CD14-positive monocyte (primary cell): ENCODE results near the gene ABCC3. TPM values are rescaled to one million over a fixed set of nuclear protein-coding genes. Genes with fewer than 3 reads are reported as not detected.

ENCODE experiments used
- DNase-seq, 3 donors: peaks; one replicate each; pipeline ENCODE4 v3.0.0-alpha.2; 2011 to 2022
- H2AFZ ChIP-seq: 2 replicates; pipeline ENCODE4 v1.6.0; 2012; ENCODE audit warnings: mild to moderate bottlenecking, low read depth, low read length, inconsistent platforms; ENCODE audit not compliant: insufficient read depth, poor library complexity, severe bottlenecking
- H3K27ac ChIP-seq, 2 donors: 1 replicate in 1 of 2; 2 replicates in 1 of 2; pipeline ENCODE4 v1.5.1; 2012 to 2013; ENCODE audit warnings: low read length in 2 of 2, control low read depth in 1 of 2, inconsistent platforms in 1 of 2, low read depth in 1 of 2, mild to moderate bottlenecking in 1 of 2
- H3K27me3 ChIP-seq, 2 donors: one replicate each; pipeline versions ENCODE4 v1.6.0 to v1.6.1; 2011 to 2013; ENCODE audit warnings: low read length in 2 of 2; ENCODE audit not compliant: control insufficient read depth in 2 of 2, insufficient read depth in 2 of 2
- H3K36me3 ChIP-seq, 2 donors: replicated peaks in 1 of 2; 1 replicate in 1 of 2; 2 replicates in 1 of 2; pipeline versions ENCODE4 v1.5.1 to v1.6.1; 2012 to 2013; ENCODE audit warnings: low read length in 2 of 2, control low read depth in 1 of 2, inconsistent platforms in 1 of 2, mild to moderate bottlenecking in 1 of 2; ENCODE audit not compliant: insufficient read depth in 2 of 2, control insufficient read depth in 1 of 2
- H3K4me1 ChIP-seq, 2 donors: 1 replicate in 1 of 2; 2 replicates in 1 of 2; pipeline versions ENCODE4 v1.5.1 to v1.6.1; 2012 to 2013; ENCODE audit warnings: low read length in 2 of 2, control low read depth in 1 of 2, inconsistent platforms in 1 of 2, mild to moderate bottlenecking in 1 of 2, moderate library complexity in 1 of 2; ENCODE audit not compliant: insufficient read depth in 2 of 2, control insufficient read depth in 1 of 2
- H3K4me2 ChIP-seq: replicated peaks from 2 replicates; pipeline ENCODE3; 2012; ENCODE audit warnings: low read length, moderate library complexity, mild to moderate bottlenecking; ENCODE audit not compliant: poor library complexity, severe bottlenecking; ENCODE audit errors: extremely low read depth
- H3K4me3 ChIP-seq, 3 experiments: fragments of 200-600 bp in 1 of 3; sonication (generic) in 1 of 3; replicated peaks in 1 of 3; 1 replicate in 2 of 3; 2 replicates in 1 of 3; pipeline ENCODE4 v1.5.1; 2011 to 2013; ENCODE audit warnings: low read length in 3 of 3, mild to moderate bottlenecking in 3 of 3, control low read depth in 2 of 3, low read depth in 2 of 3, inconsistent platforms in 1 of 3, moderate library complexity in 1 of 3
- H3K79me2 ChIP-seq: 2 replicates; pipeline ENCODE4 v1.6.0; 2012; ENCODE audit warnings: mild to moderate bottlenecking, control low read depth, inconsistent platforms, low read length, moderate library complexity; ENCODE audit not compliant: insufficient read depth
- H3K9ac ChIP-seq: 2 replicates; pipeline ENCODE4 v1.6.0; 2017; ENCODE audit warnings: low read length, mild to moderate bottlenecking; ENCODE audit not compliant: insufficient read depth, poor library complexity, severe bottlenecking
- H3K9me3 ChIP-seq, 2 donors: replicated peaks in 1 of 2; 1 replicate in 1 of 2; 2 replicates in 1 of 2; pipeline versions ENCODE4 v1.5.1 to v1.6.1; 2012 to 2013; ENCODE audit warnings: low read length in 2 of 2, control low read depth in 1 of 2; ENCODE audit not compliant: control insufficient read depth in 1 of 2, insufficient read depth in 1 of 2
- H4K20me1 ChIP-seq: 2 replicates; pipeline ENCODE4 v1.6.0; 2012; ENCODE audit warnings: mild to moderate bottlenecking, low read length, control low read depth, moderate library complexity; ENCODE audit not compliant: insufficient read depth
- H3K27ac Mint-ChIP-seq, 7 donors: one replicate each; pipeline ENCODE4 v1.8.0; 2020; ENCODE audit warnings: mild to moderate bottlenecking in 7 of 7, mixed read lengths in 7 of 7, moderate library complexity in 6 of 7, inconsistent platforms in 2 of 7
- H3K27me3 Mint-ChIP-seq, 3 donors: one replicate each; pipeline ENCODE4 v1.8.0; 2021 to 2022; ENCODE audit warnings: low read depth in 3 of 3, mild to moderate bottlenecking in 3 of 3, mixed read lengths in 3 of 3, moderate library complexity in 3 of 3, inconsistent platforms in 1 of 3
- H3K36me3 Mint-ChIP-seq, 2 donors: one replicate each; pipeline ENCODE4 v1.8.0; 2020; ENCODE audit warnings: mixed read lengths in 2 of 2, inconsistent platforms in 1 of 2, mild to moderate bottlenecking in 1 of 2
- H3K4me1 Mint-ChIP-seq: one replicate; pipeline ENCODE4 v1.8.0; 2020; ENCODE audit warnings: mild to moderate bottlenecking, mixed read lengths
- H3K4me3 Mint-ChIP-seq, 2 donors: one replicate each; pipeline ENCODE4 v1.8.0; 2020; ENCODE audit warnings: mild to moderate bottlenecking in 2 of 2, mixed read lengths in 2 of 2, moderate library complexity in 1 of 2
- H3K9me3 Mint-ChIP-seq, 7 donors: one replicate each; pipeline ENCODE4 v1.8.0; 2020 to 2022; ENCODE audit warnings: mixed read lengths in 7 of 7, mild to moderate bottlenecking in 6 of 7, moderate library complexity in 6 of 7, inconsistent platforms in 2 of 7
- WGBS: methylation state at CpG from one replicate; pipeline ENCODE4 v1.1.5; 2013; ENCODE audit warnings: missing lambda C conversion rate; ENCODE audit not compliant: insufficient coverage; 5-methylcytosine and 5-hydroxymethylcytosine counted together
- intact Hi-C, 2 donors: fragments of 100-400 bp; cut with micrococcal nuclease; formaldehyde crosslinking; loops; one replicate each; pipeline versions ENCODE4 v1.15.0 to v1.15.1; 2023
- polyA plus RNA-seq, 3 donors: library from polyadenylated mRNA; depleted of rRNA in 1 of 3; unstranded in 2 of 3; stranded (reverse) in 1 of 3; fragments of 300-500 nt in 2 of 3; fragments of >200 nt in 1 of 3; fragmentation: Illumina TruSeq in 2 of 3; gene quantifications; 1 replicate in 2 of 3; 2 replicates in 1 of 3; pipeline ENCODE4 v1.2.3, GENCODE V29; 2012 to 2021
- TF ChIP-seq, protein P1 (sequence below): fragments of 200-600 bp; IDR thresholded peaks from one replicate; pipeline ENCODE4 v1.8.0; 2022; ENCODE audit warnings: antibody characterized with exemption, mild to moderate bottlenecking

Gene ABCC3
- polyA plus RNA-seq, 3 donors = 2.7 to 74.5 (median 11.4) TPM

DNA sequence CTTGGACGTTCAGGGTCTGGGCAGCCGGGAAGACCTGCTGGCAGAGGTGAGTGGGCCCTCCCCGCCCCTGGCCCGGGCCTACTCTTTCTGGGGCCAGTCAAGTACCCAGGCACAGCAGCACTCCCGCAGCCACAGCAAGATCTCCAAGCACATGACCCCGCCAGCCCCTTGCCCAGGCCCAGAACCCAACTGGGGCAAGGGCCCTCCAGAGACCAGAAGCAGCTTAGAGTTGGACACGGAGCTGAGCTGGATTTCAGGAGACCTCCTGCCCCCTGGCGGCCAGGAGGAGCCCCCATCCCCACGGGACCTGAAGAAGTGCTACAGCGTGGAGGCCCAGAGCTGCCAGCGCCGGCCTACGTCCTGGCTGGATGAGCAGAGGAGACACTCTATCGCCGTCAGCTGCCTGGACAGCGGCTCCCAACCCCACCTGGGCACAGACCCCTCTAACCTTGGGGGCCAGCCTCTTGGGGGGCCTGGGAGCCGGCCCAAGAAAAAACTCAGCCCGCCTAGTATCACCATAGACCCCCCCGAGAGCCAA is 8.6 kb upstream of the ABCC3 start:
- Mint-ChIP-seq H3K27ac (no peak overlapping the region), H3K4me3 (no peak overlapping the region), H3K4me1 (peaks cover 19% of the 10 kb centered on the region), H3K36me3 (peaks cover 0 to 3% of the 10 kb centered on the region in 2 donors), H3K27me3 (peaks cover 39 to 55% (median 46%) of the 10 kb centered on the region in 3 donors), H3K9me3 (peaks cover 0 to 3% (median 0%) of the 10 kb centered on the region in 7 donors)
- Histone ChIP-seq H3K4me1 (peaks cover 15 to 41% of the 10 kb centered on the region in 2 donors), H3K36me3 (no peaks in the 10 kb centered on the region), H2AFZ (no peak overlapping the region), H4K20me1 (no peaks in the 10 kb centered on the region), H3K4me3 (no peak overlapping the region), H3K9me3 (no peaks in the 10 kb centered on the region), H3K27me3 (peaks cover 0 to 19% of the 10 kb centered on the region in 2 donors), H3K9ac (no peak overlapping the region), H3K4me2 (no peak overlapping the region), H3K27ac (no peak overlapping the region), H3K79me2 (no peaks in the 10 kb centered on the region)
- TF ChIP-seq, protein P1, sequence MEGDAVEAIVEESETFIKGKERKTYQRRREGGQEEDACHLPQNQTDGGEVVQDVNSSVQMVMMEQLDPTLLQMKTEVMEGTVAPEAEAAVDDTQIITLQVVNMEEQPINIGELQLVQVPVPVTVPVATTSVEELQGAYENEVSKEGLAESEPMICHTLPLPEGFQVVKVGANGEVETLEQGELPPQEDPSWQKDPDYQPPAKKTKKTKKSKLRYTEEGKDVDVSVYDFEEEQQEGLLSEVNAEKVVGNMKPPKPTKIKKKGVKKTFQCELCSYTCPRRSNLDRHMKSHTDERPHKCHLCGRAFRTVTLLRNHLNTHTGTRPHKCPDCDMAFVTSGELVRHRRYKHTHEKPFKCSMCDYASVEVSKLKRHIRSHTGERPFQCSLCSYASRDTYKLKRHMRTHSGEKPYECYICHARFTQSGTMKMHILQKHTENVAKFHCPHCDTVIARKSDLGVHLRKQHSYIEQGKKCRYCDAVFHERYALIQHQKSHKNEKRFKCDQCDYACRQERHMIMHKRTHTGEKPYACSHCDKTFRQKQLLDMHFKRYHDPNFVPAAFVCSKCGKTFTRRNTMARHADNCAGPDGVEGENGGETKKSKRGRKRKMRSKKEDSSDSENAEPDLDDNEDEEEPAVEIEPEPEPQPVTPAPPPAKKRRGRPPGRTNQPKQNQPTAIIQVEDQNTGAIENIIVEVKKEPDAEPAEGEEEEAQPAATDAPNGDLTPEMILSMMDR = peak; percentile 64
- DNase-seq = peak; percentile 45 to 69 (median 62)
- intact Hi-C loops = loop anchor here (2.0 to 10.0 kb wide), 3 partner anchors 79 to 144 kb away; partner anchors contain the start of genes SPATA20 (in 2 of the 2) and ANKRD40 (in 1 of the 2)
- 40% methylated on average over 19 of the region's 19 CpGs for WGBS

DNA sequence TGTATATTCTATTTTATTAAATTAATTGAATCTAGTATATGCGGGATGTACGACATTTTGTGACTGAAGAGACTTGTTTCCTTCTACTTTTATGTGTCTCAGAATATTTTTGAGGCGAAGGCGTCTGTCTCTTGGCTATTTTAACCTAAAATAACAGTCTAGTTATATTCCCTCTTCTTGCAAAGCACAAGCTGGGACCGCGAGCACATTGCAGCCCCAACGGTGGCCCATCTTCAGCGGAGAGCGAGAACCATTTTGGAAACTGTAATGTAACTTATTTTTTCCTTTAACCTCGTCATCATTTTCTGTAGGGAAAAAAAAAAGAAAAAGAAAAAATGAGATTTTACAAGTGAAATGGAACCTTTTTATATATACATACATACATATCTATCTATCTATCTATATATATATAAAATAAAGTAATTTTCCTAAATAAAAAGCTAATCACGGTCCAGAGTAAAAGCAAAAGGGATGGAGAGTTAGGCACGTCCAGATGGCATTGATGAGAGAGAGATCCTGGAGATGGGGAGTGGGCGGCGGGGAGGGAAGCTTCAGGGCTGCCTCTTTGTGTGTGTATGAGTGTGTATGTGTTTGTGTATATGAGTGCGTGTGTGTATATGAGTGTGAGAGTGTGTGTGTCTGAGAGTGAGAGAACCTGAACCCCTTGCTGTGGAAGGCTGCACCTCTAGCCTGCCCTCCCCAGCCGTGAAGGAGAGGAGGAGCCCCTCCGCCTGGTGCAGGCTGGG is 7.5 kb upstream of the ABCC3 start:
- peaks cover 43 to 58% (median 43%) of the 10 kb centered on the region in 3 donors for H3K27me3 Mint-ChIP-seq
- intact Hi-C loops = loop anchor here (2.0 to 10.0 kb wide), 3 partner anchors 78 to 145 kb away; partner anchors contain the start of genes SPATA20 (in 2 of the 2) and ANKRD40 (in 1 of the 2)
- Histone ChIP-seq H3K9ac (no peak overlapping the region), H3K4me1 (peaks cover 7 to 33% of the 10 kb centered on the region in 2 donors), H3K4me2 (no peak overlapping the region), H3K27me3 (peaks cover 0 to 25% of the 10 kb centered on the region in 2 donors), H3K4me3 (no peak overlapping the region), H3K36me3 (no peaks in the 10 kb centered on the region), H3K79me2 (no peaks in the 10 kb centered on the region), H2AFZ (no peak overlapping the region), H3K27ac (no peak overlapping the region), H4K20me1 (no peaks in the 10 kb centered on the region), H3K9me3 (no peaks in the 10 kb centered on the region)
- H3K27ac Mint-ChIP-seq = no peak overlapping the region
- peak overlapping the region in 1 of 2 donors; percentile 67 for H3K4me3 Mint-ChIP-seq
- TF ChIP-seq, protein P1 = no peak
- 92% methylated on average over 5 of the region's 17 CpGs for WGBS
- H3K9me3 Mint-ChIP-seq = peaks cover 0 to 3% (median 0%) of the 10 kb centered on the region in 7 donors
- peaks cover 13% of the 10 kb centered on the region for H3K4me1 Mint-ChIP-seq
- no peaks in the 10 kb centered on the region for H3K36me3 Mint-ChIP-seq
- no peak for DNase-seq
